ENCODE results near the gene C19orf25.
"Not testable (repeated sequence)": the region's sequence is repeated elsewhere in the genome, so short reads cannot be mapped to it uniquely, and the experiment has no call there.

Gene C19orf25

DNA sequence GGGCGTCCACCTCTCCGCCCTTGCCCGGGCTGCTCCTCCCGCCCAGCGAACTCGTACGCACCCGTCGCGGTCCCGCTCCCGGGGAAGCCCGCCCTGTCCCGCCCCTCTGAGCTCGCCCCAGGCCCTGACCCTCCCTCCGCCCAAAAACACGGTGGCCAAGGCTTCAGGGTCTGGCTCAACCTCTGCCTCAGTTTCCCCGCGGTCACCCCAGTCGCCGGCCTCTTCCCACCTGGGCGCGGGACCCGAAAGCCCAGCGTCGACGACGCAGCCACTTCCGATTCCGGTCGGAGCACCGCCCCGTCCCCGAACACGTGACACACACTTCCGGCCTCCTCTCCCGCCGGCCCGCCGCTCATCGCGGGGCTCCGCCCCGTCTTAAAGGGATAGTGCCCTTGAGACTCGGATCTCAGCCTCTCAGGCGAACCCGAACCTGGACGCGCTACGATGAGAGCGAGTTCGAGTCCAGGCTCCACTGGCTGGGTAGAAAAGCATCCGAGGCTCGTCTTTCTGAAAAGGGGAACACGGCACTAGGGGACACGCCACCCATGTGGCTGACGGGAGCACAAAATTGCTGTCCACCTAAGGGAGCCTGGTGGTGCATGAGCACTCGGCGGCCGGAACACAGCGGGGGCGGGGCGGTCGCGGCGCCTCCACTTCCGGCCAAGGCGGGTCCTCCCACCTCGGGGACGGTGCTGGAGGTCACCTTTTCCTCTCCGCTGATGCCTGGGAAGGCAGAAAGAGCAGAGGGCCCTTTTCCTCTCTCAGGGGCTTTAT, at the start of gene C19orf25:
Gene C19orf25, minus strand, starts transcription at position 282 of the 774 bp plus-strand sequence. CDS start 312 bp downstream, outside the sequence.
- DNase-seq = peak; percentile 94

DNA sequence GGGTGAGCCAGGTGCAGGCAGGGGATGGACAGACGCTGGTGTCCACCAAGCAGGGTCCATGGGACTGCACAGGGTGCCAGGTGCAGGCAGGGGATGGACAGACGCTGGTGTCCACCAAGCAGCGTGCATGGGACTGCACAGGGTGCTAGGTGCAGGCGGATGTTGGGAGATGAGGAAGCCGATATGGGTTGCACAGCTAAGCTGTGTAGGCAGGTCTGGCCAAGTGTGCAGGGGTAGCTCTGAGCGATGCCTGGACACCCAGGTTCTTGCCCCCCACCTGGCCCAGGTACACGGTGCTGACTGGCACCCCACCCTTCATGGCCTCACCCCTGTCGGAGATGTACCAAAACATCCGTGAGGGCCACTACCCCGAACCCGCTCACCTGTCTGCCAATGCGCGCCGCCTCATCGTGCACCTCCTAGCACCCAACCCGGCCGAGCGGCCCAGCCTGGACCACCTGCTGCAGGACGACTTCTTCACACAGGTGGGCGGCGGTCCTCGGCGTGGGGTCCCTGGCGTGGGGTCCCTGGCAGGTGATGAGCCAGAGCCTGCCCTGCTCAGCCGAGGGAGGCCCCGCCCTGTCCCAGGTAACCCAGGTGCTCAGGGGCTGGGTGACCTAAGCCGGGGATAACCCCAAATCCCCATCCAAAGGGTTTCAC, 48.8 kb upstream of the C19orf25 start:
- no peak for DNase-seq

DNA sequence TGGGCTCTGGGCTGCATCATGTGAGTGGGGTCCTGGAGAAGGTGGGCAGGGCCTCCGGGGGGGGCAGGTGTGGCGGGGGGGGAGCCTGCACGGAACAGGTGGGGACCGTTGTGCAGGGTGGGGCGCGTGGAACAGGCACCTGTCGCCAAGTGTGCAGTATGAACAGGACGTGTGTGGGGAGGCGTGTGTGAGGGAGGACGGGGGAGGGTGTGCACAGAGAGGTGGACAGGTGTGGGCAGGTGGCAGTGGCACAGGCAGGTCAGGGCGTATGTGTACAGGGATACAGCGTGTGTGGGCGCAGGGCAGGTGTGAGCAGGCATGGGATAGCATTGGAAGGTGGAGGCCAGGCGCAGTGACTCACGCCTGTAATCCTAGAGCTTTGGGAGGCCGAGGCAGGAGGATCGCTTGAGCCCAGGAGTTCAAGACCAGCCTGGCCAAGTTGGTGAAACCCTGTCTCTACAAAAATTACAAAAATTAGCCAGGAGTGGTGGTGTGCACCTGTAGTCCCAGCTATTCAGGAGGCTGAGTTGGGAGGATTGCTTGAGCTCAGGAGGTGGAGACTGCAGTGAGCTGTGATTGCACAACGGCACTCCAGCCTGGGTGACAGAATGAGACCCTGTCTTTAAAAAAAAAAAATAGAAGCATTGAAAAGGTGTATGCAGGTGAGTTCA, 48.1 kb upstream of the C19orf25 start:
- DNase-seq = no peak

DNA sequence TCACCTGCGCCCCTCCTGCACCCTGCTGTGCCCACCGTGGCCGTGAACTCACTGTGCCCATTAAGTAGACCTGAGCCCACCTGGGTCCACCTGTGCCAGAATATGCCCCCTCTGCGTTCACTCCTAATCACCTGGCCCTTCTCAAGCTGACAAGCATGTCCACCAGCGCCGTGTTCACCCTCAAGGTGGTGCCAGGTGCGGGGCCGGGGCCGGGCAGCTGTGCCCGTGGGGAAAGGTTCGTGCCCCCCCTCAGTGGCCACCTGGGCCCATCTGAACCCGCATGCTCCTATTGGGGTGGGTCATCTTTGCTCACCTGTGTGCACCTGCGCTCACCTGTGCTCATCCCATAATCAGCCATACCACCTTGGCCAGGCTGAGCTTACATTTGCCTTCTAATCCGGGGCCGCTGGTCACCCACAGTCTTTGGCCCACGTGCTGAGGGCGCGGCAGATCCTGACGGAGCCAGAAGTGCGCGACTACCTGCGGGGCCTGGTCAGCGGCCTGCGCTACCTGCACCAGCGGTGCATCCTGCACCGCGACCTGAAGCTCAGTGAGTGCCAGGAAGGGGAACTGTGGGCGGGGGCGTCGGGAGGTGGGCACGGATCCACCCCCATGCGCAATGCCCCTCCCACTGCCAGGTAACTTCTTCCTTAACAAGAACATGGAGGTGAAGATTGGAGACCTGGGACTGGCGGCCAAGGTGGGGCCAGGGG, 47.2 kb upstream of the C19orf25 start:
- DNase-seq = no peak

DNA sequence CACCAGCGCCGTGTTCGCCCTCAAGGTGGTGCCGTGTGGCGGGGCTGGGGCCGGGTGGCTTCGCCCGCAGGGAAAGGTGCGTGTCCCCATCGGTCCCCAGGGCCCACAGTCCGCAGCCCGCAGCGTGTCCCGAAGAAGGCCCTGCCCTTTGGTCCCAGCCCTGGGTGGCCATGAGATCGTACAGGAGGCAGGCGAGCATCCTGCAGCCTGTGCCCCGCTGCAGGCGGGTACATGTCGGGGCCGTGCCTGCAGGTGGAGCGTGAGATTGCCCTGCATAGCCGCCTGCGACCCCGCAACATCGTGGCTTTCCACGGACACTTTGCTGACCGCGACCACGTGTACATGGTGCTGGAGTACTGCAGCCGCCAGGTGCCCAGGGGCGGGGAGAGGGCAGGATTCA, 46.3 kb upstream of the C19orf25 start:
- no peak for DNase-seq

DNA sequence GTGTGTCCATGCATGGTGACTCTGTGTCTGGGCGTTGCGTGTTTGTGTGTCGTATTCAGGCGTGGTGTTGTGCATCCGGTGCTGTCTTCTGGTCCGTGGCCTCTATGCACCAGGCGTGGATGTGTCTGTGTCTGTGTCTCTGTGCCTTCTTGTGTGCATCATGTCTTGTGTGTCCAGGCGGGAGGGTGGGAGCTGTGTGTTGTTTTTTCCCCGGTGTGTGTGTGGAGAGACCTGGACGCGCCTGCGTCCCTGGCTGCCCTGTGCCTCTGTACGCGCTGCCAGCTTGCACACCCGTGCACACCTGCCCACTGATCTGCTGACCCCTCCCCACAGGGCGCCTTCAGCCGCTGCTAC, 45.9 kb upstream of the C19orf25 start:
- DNase-seq = no peak

DNA sequence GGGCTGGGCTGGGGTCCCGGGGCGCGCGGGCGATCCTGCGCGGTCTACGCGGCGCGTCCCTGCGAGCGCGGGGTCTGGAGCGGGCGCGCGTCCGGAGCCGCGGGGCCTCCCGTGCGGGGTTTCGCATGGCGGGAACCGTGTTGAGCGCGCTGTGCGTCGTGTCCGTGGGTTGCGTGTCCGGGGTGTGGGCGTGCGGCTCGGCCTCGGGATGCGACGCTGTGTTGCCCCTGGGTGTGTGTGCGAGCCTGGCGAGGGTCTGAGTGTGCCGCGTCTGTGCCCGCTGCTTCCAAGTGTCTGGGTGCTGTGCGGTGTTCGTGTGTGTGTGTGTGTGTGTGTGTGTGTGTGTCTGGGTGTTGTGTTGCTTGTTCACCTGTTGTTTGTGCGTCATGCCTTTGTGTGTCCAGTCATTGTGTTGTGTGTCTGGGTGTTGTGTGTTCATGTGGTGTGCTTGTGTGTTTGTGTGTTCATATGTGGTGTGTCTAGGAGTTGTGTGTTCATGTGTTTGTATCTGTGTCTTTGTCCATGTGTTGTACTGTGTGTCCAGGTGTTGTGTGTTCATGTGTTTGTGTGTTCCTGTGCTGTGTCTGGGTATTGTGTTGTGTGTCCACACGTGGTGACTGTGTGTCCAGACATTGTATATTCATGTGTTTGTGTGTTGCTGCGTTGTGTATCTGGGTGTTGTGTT, 45.4 kb upstream of the C19orf25 start:
- no peak for DNase-seq

DNA sequence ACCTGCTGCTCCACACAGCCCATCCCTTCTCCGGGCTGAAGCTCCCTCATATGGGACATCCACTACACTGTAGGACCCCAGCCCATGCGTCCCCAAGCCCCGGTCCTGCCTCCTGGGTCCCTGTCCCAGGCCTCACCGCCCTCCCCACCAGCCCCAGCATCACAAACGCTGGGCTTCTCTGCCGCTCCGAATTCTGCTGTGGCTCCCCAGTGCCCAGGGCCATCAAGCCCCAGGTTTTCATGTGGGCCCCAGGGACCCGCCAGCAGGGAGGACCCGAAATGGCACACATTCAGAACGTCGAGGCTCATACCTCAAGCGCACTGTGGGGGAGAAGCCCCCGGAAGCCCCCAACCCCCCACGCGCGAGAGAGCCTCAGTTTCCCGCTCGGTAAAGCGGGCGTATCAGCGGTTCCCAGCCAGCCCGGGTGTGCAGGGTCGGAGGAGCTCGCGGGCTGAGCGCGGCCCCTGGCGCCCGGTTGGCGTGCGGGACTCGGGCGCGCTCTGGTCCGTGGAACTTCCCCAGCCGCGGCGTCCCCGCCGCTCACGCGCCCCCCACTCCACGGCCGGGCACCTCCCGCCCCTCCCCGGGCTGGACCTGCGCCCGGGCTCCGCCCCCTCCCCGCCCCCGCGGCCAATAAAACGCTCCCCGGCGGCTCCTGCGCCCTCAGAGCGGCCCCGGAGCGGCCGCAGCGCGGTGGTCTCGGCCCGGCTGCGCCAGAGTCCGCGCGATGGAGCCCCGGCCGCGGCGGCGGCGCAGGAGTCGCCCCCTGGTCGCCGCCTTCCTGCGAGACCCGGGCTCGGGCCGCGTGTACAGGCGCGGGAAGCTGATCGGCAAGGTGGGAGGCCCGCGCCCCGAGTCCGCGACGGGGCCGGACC, 44.6 kb upstream of the C19orf25 start, which contains the start of gene PLK5:
Gene PLK5, plus strand, starts transcription at position 666 of the 875 bp plus-strand sequence. CDS start 2,920 bp downstream, outside the sequence.
- peak; percentile 27 for DNase-seq

DNA sequence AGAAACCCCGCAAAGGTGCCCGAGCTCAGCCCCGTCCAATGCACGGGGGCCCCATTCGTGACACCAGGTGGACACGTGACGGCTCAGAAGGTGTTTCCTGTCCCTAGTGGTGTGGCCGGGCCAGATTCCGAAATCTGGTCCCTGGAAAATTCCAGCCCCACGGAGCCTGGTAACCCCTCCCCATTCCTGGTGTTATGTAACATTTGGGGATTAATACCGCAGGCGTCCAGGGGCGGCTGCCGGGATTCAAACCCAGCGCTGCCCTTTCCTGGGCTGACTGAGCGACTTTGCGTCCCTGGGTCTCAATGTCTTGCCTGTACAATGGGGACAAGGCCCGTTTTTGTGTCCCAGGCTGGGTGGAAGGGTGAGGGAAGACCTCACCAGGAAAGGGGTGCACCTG, 43.8 kb upstream of the C19orf25 start:
- peak; percentile 7 for DNase-seq

DNA sequence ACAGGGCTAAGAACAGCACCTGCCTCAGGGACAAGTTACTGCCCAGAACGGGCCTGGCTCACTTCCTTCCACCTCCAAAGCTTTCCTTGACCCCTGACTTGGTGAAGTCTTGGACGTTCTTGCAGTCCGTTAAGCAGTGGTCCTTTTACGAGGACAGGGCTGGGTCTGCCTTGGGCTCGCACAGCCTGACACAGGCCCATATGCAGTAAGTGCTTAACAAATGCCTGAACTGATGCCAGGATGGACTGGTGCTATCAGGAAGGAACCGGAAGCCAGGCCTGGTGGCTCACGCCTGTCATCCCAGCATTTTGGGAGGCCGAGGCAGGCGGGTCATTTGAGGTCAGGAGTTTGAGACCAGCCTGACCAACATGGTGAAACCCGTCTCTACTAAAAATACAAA, 43.0 kb upstream of the C19orf25 start:
- DNase-seq = no peak

DNA sequence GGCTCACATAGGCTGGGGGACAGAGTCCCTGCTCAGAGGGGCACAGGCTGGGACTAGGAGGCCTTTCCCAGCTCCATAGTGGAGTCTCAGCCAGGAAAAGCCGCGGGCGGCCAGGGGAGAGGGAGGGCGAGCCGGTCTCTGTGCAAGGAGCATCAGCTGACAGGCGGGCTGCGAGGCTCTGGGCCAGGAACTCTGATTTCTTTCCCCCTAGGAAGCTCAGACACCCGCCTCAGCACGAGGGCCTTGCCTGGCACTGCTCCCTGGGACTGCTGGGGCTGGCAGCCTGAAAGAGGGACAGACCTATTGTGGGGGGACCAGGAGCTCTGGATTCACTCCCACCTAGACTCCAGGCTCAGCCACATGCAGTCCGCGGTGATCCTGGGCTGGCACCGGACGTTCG, 42.6 kb upstream of the C19orf25 start:
- peak; percentile 79 for DNase-seq

DNA sequence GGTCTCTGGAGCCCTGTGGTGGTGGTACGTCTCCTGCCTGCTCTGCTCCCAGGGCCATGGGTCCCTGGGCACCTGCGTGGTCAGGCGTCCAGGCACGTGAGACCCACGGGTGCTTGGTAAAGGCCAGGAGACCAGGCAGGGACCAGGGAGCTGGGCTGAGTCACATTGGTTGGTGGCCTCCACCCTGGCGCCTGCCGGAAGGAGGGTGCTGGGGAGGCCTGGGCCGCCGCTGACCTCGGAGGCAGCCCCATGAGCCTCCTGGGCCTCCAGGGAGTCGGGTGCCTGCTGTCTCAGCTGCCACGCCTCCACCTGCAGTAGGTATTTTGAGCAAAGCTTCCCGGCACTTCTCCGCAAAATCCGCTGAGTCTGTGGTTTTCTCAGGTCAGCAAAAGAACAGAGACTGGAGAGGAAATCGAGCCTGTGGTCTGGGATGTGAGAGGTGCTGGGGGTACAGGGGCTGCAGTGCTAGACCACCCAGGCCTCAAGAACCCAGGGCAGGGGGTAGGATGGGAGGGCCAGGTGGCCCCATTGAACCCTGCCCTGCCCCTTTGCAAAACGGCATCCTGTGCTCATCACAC, 41.3 kb upstream of the C19orf25 start:
- no peak for DNase-seq

DNA sequence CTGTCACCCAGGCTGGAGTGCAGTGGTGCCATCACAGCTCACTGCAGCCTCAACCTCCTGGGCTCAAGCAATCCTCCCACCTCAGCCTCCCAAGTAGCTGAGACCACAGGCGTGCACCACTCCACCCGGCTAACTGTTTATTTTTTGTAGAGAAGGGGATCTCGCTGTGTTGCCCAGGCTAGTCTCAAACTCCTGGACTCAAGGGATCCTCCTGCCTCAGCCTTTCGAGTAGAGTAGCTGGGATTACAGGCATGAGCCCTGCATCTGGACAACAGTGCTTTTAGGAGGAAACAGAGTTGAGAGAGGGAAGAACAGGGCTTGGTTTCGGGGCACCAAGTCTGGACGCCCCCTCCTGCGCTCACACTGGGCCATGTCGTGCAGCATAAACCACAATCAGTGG, 40.8 kb upstream of the C19orf25 start:
- DNase-seq = not testable (repeated sequence)

DNA sequence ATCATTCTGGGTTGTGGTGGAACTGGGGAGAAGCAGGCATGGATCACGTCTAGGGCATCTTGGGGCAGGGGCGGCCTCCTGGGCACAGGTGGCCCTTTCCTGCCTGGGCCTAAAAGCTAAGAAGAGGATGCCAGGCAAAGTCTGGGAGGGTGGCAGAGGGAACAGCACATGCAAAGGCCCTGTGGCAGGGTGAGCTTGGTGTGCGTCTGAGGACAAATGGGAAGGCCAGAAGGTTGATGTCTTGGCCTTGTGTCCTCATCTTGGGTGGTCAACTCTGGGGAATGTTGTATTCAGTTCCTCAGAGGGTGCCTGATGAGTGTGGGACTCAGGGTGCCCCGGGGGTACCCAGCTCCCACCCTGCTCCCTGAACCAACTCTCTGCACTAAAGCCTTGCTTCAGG, 39.5 kb upstream of the C19orf25 start:
- no peak for DNase-seq

DNA sequence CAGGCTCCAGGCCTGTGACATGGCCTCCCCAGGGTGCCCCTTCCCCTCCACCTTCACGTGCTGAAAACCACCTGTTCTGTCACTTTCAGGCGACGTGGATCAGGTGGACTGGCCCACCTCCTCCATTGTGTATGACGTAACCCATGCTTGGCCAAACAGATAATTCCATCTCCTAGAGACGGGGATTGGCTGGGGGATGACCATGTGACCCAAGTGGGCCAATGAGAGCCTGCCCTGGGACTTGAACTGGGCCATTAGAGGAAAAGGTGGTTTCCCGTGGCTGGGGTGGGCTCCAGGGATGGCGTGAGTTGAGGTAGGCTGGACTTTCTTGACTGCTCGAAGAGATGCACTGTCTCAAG, 37.4 kb upstream of the C19orf25 start:
- no peak for DNase-seq

DNA sequence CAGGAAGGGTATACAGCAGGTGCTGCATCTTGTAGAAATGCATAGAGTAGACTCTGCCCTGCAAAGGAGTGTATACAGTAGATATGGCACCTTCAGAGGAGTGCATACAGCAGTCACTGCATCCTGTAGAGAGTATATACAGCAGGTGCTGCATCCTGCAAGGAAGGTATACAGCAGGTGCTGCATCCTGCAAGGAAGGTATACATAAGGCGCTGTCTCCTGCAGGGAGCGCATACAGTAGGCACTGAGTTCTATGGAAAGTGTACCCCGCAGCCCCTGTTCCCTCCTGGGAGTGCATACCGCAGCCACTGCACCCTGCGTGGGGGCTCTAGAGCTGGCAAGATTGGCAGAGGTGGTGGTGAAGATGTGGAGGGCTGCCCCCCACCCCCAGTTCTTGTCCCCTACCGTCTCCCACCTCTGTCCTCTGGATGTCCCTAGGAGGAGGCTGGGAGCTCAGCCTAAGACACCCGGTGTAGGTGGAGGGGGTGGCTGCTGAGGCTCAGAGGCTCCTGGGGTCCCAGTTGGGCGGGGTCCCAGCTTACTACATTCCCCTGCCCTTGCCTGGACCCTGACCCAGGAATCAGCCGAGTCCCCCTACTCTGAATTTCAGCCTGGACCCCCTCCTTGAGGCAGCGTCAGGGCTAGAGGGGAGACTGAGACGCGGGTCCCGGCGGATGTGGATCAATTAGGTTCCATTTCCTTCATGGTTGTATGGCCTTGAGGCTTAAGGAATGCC, 36.1 kb upstream of the C19orf25 start:
- no peak for DNase-seq

DNA sequence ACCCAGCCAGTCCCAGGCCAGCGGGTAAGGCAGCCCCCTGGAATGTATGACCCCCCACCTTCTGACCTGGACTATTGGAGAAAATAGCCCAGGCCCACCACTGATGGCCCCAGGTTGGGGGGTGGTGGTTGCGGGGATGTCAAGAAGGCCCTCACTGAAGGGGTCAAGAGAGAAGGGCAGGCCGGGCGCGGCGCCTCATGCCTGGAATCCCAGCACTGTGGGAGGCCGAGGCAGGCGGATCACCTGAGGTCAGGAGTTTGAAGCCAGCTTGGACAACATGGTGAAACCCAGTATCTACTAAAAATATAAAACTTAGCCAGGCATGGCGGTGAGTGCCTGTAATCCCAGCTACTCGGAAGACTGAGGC, 35.3 kb upstream of the C19orf25 start:
- no peak for DNase-seq

DNA sequence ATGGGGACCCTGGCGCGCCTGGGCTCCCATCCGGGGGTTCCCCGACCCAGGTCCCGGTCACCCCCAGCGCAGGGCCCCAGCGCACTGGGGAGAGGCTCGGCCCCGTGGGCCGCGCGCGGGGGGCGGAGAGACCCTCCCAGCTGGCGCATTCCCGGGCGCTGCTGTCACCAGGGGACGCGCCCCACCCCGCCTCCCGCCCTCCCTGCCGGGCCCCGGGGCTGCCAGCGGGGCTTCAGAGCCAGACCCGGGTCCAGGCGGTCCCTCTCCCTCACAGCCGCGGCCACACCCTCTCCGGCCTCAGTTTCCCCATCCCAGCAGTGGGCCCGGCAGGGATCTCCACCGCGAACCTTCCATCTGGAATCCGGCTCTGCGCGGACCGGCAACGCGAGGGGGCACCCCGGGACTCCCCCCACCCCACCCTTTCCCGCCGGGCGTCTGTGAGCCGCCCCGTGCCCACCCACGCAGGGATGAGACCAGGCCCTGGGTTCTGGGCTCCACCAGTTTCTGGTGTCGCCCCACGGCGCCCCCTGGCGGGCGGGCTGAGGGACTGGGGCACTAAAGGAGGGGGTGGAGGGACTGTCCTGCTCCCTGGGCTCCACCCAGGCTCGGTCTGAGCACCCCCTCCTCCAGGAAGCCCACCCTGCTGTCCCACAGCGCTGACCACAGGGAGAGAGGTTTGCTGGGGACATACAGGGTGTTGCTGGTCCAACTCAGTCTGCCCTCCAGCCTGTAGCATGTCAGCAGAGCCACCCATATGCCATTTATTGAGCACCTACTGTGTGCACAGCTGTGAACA, 34.7 kb upstream of the C19orf25 start:
- no peak for DNase-seq

DNA sequence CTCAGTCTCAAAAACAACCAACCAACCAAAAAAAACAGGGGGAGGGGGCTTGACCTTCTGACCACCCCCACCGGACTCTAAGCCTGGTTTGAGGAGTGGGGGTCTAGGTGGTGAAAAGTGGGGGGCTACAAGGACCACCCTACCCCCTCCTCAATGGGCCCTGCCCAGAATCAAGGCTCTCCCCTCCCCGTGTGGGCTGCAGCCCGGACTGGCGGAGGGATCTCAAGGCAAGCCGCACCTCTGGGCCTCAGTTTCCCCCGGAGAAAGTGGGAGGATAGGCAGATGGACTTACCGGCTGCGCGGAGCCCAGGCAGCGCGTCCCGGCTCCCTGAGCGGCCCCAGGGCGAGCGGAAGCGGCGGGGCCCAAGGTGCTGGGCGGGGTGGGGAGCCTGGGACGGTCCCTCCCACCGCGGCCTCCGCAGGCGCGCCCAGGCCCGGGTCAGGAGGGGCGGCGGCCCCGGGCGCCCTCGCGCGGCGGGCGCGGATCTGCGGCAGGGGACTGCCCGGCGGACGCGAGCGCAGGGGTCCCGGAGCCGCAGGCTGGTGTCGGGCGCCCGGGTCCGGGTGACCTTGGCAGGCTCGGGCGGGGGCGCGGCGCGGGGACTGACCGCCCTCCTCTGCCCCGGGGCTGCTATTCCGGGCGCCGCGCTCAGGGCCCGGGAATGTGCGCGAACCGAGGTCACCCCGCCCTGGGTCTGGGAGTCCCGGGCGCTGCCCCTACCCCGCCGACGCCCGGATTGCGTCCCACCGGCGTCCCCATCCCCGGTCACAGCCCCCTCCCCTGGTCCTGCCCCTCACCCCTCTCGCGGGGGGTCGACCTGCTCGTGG, 33.9 kb upstream of the C19orf25 start, which contains the start of gene ADAMTSL5:
Gene ADAMTSL5, minus strand, starts transcription at position 349 of the 828 bp plus-strand sequence. CDS start 2,076 bp downstream, outside the sequence.
- no peak for DNase-seq
